ENCODE results near the gene MZF1.

Gene MZF1

DNA sequence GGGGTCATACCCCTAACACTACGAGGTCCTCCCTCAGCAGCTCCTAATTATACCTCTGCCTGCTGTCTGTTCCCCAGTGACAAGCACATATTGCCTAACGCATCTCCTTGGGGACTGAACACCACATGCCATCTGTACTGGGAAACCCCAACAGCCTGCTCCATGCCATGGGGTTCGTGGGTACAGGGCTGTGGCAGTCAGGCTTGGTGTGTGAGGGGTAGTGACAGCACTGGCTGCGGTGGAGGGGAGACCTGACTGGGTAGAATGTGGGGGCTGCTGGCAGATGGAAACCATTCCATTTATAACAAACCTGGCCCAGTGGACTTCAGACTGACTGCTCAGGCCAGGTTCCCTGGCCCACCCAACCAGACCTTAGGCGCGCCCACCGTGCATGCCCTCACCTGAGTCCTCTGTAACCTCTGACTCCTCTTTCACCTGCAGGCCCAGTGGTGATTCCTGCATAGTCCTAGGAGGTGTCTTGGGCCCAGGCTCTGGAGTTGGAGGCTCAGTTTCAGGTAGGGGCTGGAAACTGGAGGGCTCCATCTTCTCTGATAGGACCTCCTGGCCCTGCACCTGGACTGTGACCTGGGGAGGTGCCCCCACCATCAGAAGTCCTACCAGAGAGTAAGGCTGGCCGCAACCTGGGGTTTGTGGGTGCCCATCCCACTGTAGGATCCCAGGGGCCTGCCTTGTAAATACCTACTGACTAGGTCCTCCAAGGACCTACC, 3.0 kb downstream of the MZF1 start:
- no peak for DNase-seq

DNA sequence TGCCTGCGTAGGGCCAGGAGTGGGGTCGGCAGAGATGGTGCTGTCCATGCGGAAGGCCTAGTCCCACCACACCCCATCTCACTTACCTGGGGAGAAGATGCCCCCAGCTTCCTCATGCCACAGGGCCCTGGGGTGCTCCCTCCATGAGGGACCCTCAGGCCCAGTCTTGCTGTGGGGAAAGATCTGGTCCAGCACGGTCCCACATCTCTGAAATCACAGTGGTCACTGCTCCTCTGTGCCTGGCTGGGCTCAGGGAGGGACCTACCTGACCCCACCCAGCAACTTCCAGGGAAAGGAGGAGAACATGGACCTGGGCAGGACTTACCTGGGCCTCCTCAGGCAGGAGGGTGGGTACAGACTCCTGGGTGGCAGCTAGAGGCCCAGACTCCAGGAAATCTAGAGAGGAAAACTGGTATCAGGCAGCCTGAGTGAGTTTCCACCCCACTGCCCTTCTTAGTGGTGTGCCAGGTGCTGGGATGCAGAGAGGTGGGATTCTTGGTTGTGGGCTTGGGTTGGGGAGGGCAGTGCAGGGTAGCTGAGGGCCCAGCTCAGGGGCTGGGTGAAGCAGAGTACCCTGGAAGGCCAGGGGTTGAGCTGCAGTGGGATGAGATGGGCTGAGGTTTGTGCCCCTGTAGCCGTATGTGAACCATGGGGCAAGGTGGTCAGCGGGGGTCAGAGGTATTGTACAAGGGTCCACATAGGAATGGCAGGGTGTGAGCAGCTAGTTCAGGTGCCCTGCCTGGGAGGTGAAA, 3.8 kb downstream of the MZF1 start:
- DNase-seq = no peak

DNA sequence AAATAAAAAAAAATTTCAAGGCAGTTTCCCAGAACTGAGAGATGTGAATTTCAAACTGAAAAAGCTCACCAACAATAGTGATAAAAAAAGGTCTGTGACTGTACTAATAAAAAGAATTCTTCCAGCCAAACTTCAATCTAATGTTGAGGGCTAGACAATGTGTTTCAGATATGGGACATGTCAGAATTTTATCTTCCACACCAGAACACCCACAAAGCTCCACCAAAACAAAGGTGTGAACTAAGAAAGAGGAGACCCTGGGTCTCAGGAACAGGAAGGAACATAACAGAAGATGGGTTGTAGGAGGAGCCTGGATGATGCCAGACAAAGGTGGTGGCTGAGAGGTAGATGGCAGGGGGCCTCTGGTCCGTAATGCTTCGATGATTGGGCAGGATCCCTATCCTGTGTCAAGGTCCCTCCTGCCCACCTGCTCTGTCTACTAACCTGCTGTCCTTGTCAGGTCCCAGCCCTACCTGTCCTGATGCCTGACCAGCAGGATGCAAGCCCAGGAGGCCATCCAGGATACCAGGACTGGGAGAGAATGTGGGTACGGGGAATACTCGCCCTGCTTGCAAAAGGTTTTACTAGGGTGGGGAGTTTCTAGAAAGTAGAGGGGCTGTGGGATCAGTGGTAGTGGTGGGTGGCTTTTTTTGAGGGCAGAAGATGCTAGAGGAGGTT, 4.5 kb downstream of the MZF1 start:
- DNase-seq = no peak

DNA sequence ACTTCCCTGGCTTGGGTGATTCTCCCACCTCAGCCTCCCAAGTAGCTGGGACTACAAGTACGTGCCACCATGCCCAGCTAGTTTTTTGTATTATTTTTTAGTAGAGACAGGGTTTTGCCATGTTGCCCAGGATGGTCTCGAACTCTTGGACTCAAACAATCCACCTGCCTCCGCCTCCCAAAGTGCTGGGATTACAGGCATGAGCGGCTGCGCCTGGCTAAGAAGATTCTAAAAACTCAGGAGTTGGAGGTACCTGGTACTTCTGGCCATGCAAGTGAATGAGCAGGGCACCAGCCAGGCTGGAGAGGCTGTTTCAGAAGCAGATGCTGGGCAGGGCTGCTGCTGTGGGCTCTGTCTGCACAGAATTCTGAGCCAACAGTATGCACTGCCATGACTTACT, 6.1 kb downstream of the MZF1 start:
- DNase-seq = no peak

DNA sequence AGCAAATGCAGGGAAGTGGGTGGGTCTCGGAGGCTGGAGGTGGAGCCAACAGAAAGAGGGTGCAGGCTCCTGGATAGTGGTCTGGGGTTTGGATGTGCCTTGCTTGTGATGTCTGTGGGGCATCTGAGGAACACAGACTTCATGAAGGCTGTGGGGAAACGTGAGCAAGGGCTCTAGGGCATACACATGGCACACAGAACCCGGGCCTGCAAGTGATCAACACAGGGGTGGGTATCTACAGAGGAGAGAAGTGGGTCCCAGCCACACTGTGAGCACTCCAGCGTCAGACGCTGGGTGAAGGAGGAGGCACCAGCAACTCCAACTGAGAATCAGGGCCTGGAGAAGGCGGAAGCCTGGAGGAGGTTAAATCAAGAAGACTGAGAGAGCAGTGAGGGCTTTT, 9.3 kb downstream of the MZF1 start:
- no peak for DNase-seq

DNA sequence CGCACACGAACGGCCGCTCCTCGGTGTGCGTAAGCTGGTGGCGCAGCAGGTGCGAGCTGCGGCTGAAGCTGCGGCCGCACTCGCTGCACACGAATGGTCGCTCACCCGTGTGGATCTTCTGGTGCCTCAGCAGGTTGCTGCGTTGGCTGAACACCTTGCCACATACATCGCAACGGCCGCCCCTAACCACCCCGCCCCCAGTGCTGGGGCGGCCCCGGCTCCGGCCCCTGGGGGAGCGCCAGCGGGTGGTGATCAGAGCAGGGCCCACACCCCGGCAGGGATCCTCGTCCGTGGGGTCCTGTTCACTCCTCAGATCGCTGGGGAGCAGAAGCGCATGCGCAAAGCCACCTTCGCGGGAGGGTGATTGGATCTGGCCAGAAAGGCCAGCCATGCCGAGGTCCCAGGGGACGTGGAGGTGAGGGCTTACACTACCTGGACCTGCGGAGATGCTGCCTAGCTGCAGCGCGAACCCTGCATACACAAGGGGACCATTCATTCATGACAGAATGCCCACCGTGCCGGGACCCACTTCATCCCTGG, 10.0 kb downstream of the MZF1 start:
- peak; percentile 41 for DNase-seq

DNA sequence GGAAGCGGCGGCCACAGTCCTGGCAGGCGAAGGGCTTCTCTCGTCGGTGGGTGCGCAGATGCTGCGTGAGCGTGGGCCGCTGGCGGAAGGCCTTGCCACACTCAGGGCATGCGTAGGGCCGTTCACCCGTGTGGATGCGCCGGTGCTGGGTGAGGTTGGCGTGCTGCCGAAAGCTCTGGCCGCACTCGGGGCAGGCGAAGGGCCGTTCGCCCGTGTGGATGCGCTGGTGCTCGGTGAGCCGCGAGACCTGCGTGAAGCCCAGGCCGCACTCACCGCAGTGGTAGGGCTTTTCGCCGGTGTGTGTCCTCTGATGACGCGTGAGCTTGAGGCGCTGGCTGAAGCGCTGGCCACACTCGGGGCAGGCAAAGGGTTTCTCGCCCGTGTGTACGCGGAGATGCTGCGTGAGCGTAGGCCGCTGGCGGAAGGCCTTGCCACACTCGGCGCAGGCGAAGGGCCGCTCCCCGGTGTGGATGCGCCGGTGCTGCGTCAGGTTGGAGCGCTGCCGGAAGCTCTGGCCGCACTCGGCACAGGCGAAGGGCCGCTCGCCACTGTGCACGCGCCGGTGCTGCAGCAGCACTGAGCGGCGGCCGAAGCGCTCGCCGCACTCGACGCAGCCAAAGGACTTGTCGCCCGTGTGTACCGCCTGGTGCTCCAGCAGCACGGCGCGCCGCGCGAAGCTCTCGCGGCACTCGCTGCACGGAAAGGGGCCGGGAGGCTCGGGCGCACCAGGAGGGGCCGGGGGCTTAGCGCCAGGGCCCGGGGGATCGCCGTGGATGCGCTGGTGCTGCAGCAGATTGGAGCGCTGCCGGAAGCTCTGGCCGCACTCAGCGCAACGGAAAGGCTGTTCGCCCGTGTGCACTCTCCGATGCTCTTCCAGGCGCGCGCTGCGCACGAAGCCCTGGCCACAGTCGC, 10.8 kb downstream of the MZF1 start:
- DNase-seq = peak; percentile 35

DNA sequence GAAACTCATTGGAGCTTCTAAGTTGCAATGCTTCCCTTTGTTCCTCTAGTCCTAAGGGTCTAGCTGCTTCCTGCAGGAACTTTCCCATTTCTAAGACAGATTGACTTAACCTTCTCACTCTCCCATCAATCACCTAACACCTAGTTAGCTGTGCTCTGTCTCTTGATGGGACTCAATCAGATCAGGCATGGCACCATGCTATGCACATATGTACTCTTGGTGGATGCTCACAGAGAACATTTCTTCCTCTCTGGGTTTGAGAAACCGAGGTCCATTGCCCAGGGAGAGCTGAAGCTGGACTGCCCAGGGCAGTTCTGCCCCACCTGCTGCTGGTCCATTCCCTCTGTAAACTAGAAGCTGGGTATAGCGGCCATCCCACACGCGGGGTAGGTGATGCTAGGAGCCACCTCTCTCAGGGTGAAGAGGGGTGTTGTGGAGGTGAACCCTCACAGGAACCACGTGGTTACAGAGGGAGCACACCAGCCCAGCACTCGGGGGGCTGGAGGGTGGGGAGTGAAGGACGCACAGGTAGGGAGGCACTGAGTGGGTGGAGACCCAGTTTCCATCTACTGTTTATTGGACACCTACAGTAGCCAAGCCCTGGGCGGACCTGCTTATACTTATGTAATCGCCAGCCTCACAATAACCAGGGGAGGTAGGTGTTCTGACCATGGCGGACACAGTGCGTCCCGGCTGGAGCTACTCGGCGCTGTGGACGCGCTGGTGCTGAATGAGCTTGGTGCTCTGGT, 11.6 kb downstream of the MZF1 start:
- DNase-seq = no peak

DNA sequence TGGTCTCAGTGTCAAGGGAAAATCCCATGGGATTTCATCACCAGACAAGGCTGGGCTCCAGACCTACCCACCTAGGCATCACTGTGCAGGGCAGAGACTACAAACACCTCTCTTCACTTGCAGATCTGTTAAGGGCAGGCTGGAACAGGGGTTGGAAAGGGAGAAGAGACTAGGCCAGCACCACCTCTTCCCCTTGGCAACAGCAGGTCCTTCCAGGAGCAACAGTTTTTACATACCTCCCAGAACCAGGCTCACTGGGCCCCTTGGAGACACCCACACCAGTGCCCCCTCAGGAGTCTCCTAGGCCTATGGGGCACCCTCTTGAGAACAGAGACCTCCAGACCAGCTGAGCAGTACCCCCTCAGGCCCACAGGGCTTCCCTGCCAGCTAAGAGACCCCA, 12.2 kb downstream of the MZF1 start:
- no peak for DNase-seq

DNA sequence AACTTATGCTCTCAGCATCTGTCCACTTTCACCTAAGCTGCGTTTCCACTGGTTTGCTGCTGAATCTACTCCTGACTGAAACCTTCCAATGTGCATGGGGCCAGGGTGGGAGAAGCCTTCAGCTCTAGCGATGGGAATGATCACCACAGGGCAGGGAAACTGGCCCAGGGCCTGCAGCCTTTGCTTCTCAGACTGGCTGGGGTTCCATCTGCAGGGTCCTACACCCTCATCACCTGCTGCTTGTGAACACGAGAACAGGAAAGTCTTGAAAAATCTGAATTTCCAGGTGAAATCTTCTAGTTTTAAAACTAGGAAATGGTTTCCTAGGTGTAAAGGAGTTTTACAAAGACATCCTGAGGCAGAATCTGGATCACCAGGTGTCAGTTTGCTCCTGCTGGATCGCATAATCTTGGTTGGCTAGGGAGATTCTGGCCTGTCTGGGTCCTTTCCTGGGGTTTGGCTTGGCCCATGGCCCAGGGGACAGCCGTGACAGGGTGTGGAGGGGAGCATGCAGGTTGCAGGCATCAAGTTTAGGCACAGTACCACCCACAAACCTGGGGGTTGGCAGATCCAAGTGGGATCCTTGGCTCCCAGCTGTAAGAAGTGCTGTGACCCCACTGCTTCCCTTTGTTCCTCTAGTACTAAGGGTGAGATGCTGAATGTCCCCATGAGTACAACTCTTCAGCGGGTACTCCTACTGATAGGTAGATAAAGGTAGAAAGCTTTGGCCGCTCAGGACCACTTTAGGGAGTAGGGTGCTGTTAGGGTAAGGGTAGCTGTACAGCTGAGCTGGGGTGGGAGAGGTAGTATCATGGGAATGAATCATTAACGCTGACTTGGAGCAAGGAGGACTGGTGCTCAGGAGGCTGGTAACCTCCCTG, 12.9 kb downstream of the MZF1 start:
- DNase-seq = no peak

DNA sequence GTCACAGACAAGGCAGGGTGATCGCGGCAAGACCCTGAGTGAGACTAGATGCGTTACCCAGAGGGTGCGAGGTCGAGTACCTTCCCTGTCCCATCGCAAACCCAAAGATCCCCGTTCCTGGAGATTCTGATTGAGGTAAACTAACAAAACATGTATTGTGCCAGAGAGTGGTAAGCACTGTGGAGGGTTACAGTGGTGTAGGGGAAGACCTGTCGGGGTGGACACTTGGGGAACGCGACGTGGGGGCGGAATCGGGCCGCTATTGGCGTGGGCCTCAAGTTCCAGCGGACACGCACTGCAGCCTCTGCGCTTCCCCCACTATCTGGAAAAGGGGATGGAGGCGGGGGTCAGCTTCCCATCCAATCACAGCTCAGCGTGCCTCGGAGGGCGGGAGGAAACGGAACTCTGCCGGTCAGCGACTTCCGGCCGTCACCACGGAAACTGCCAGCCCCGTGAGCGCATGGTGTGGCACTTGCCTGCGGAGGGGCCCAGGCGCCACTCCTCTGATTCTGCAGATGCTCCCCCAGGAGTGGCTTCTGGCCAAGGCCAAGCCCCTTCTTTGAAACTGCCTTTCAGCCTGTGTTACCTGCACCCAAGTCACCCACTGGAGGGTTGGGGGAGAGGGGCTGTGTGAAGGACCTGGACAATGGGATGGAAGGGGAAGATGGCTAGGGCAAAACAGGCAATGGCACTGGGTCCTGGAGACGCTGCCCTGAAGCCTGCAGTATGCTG, 13.7 kb downstream of the MZF1 start:
- peak; percentile 69 for DNase-seq

DNA sequence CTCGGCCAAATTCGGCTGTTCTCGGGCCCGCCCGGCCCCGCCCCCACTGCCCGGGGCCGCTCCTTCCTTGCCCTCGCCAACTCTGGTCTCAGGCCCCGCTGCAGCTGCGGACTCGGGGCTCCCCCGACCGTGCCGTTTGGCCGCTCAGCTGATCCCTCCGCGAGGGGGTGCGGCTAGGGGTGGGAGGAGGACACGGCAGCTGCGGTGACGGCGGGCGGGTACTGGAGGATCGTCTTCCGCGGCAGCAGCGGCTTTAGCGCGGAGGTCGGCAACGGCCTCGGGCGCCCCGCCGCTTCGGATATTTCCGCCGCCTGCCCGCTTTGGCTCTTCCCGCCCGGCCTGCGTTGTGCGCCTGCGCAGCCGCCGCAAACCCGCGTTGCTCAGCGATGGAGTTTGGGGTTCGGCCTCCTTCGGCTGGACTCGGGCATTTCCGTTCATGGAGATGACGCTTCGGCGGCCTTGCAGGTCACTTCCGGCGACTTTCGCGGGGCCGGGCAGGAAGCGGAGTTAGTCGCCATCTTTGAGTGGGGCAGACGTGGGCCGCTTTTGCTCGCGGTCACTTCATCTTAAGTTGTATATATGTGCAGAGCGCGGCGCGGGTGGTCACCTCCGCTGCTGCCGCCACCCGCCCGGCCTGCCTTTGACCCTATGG, 14.4 kb downstream of the MZF1 start:
- peak; percentile 100 for DNase-seq

DNA sequence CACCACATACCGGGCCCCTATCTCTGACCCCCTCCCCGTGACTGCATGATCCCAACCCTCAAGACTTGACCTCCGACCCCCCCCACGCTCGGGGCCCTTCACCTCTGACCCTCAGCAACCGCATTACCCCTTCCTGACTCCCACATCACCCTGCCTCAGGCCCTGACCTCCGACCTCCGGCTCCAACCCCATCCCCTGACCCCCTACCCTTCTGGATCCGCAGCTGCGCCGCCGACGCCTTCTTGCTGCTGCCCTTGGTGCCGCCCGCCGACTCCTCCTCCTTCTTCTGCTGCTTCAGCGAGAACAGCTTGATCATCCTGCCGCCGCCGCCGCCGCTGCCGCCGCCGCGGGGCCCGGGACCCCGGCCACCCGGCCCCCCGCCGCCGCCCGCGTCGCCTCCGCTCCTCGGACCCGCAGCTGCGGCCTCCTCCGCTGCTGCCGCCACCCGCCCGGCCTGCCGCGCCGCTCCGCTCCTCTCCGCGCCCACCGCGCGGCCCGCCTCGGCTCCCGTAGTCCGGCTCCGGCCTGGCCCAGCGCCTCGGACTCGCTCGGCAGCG, 15.0 kb downstream of the MZF1 start, which contains the start of gene UBE2M:
TSS of gene UBE2M (minus strand) at position 546 of the 557 bp plus-strand sequence. CDS start at position 316, 230 bp downstream.
- peak; percentile 64 for DNase-seq

DNA sequence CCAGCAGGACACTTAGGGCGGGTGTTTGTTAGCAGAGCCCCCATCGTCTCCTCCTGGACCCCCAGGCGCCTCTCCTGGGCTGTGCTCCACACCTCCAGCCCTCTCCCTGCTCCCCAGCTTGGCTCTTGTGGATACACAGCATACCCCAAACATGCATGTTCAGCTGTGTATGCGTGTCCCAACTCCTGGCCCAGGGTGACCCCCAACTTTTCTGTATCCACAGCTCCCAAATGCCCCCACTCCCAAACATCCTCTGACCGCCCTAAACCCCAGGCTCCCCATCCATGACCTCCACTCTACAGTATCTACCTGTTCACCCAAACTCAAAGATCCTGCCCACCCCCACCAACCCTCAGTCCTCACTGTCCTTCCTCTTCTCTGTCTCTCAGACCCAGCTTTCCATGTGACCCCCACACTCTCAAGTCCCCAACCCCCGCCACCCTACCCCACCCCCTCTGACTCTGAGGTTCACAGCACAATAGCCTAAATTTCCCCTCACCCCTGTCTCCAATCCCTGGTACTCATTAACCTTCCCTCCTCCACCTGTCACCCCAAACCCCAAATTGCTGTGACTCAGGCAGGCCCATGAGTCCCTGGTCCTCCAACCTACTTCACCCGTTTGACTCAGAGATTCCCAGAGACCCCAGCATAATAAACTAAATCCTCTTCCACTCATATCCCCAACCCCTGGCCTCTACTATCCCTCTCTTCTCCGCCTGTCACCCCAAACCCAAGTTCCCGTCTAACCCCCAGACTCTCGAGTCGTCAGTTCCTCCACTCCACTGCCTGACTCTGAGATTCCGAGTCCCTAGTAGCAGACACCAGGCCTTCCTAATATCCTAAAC, 15.7 kb downstream of the MZF1 start:
- DNase-seq = no peak

DNA sequence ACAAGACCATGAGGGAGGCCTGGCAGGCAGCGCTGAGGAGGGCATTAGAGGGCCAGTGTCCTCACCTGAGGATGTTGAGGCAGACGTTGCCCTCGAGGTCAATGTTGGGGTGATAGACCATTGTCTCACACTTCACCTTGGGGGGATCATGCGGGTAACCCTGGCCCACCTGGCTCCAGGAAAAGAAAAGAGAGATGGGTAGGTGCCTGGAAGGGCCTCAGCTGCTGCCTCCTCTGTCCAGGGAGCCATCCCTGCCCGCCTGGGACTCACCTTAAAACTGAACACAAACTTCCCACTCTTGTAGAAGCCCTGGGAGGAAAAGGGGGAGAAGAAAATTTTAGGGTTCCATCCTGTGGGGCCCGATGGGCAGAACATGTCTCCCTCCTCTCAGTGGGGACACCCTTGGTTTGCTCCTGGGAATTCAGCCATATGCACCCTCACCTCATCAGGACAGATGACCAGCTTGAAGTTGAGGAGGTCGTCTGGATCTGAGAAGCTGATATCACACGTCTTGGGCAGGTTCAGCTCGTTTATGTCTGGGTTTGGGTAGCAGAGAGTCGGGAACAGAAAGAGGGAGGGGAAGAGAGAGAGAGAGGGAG, 16.4 kb downstream of the MZF1 start:
- DNase-seq = no peak

DNA sequence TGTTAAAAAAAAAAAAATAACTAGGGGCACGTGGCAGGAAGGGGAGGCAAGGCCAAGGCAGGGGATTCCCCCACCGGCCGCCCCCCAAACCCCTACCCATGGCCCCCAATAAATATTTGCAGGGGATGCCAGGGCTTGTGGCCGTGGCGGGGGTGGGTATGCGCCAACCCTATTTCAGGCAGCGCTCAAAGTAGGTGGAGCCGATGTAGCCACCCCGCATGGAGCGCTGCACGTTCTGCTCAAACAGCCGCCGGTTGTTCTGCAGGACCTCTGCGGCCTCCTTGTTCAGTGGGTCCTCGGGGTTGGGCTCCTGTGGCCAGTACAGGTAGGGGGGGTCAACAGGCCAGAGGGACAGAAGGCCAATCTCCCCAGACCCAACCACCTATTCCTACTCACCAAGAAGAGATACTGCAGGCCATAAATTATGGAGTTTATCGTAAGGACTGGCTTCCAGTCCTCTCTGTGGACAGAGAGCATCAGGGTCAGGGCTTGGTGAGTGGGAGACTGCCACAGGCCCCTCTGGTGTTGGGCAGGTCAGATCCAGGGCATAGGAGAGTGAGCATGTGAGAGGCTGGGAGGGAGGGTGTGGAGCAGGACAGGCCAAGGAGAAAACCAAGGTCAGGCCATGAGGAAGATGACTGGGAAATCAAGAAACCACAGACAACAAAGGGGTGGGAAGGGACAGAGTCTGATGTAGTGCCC, 17.1 kb downstream of the MZF1 start:
- DNase-seq = no peak

DNA sequence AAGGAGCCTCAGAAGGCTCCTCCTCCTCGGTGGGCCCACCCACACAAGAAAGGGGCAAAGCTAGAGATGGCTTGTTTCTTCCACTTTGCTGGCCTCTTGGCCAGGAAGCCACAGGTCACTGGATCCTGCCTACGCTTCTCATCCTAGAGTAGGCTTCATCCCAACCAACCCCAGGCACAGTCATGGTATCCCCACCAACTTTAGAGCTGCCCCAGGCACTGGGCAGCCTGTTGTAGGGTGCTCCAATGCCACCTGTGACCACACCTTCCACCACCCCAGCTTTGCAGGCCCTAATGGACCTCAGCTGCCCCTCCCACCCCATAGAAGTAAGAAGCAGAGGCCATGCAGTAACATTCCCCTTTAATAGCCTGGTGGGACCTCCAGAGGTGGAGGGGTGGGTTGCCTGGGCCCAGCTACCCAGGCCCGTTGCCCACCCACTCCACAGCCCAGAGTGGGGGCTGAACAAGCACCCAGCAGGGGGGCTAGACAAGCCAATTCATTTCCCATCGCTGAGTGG, 17.7 kb downstream of the MZF1 start:
- DNase-seq = no peak
